Mucosa of descending colon (tissue), 3 donors: ENCODE data around the gene CRIP1. TPM values are rescaled to one million over a fixed set of nuclear protein-coding genes. Genes with fewer than 3 reads are reported as not detected.

Experiments
- ATAC-seq: fragments of 200-7000 bp; cut with Tn5 transposase; one replicate; pipeline ENCODE4 v1.9.1; 2020; ENCODE audit warnings: mild to moderate bottlenecking, moderate library complexity
- DNase-seq, 3 donors: peaks; one replicate each; pipeline ENCODE4 v3.0.0-alpha.2; 2020
- H3K36me3 ChIP-seq: fragments of 200-600 bp; one replicate; pipeline ENCODE4 v1.8.0; 2021; ENCODE audit warnings: low read depth, mild to moderate bottlenecking
- H3K4me1 ChIP-seq: fragments of 200-600 bp; one replicate; pipeline ENCODE4 v1.8.0; 2021; ENCODE audit warnings: low read depth, mild to moderate bottlenecking
- H3K4me3 ChIP-seq: fragments of 200-600 bp; one replicate; pipeline ENCODE4 v1.8.0; 2021; ENCODE audit warnings: mild to moderate bottlenecking
- H3K9me3 ChIP-seq: fragments of 200-600 bp; one replicate; pipeline ENCODE4 v1.8.0; 2021; ENCODE audit warnings: mild to moderate bottlenecking
- intact Hi-C, 2 donors: fragments of 100-400 bp; cut with DNase I in 1 of 2; cut with micrococcal nuclease in 1 of 2; formaldehyde crosslinking; loops; one replicate each; pipeline versions ENCODE4 v1.11.0 to v1.11.1; 2022; cut with DNase I, micrococcal nuclease
- total RNA-seq, 3 donors: library from RNA; stranded (reverse); fragmentation: NEBNext Ultra II Directional in 2 of 3; extraction: Animal tissue kit (Norgen Biotek cat#: 25700) in 2 of 3; gene quantifications; one replicate each; pipeline versions ENCODE4 v1.2.1 to v1.2.4, GENCODE V29; 2021 to 2023
- TF ChIP-seq, protein P1 (sequence below): fragments of 200-600 bp; IDR thresholded peaks from one replicate; pipeline ENCODE4 v1.8.0; 2022; ENCODE audit warnings: antibody characterized with exemption, mild to moderate bottlenecking
- donor health status: DM: no; HTN: no; CAD: no; lungs with moderate emphysema.
- donor health status: DM: no; HTN: no; CAD: no.
- donor health status: DM: no; HTN: yes; CAD: no.

The CRIP1 gene
- total RNA-seq, 3 donors from 2014 or later: 41.3 to 144 (median 142) TPM

DNA sequence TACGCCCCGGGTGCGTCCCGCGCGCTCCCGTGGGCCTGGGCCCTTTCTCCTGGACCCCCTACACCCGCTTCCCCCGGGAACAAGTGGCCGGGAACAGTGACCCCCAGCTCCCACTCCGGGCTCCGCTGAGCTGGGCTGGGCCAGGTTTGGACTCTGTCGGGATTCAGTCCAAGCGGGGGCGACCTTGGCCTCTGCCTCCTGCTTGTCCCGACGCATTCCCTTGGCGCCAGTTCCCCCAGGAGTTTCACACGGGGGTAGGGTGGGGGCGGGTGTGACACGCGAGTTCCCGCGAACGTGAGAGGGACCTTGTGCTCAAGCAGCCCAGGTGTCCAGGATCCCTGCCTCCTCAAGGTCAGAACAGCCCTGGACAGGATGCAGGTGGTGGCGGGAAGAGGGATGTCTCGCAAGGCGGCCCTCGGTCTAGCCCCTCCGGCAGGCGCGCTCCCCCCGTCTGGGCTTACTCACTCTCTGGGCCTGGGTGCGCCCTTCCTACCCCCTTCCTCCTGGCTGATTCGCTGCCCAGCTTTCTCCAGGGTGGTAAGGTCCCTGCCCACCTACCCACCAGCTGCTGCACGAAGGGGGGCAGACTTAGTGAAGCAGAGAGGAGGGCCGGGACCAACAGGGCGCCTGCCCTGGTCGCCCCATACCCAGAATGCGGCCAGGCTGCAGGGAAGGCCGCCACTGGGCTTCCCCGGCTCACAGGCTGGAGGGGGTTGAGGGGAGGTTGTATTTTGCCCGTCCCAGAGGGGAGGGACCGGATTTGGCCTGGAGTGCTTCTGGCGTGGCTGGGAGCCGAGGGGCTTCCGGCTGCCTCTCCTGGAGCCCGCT is 11.2 kb upstream of the CRIP1 start:
- ATAC-seq: no peak
- H3K4me1 ChIP-seq: peaks cover 33% of the 10 kb centered on the region
- TF ChIP-seq, protein P1, sequence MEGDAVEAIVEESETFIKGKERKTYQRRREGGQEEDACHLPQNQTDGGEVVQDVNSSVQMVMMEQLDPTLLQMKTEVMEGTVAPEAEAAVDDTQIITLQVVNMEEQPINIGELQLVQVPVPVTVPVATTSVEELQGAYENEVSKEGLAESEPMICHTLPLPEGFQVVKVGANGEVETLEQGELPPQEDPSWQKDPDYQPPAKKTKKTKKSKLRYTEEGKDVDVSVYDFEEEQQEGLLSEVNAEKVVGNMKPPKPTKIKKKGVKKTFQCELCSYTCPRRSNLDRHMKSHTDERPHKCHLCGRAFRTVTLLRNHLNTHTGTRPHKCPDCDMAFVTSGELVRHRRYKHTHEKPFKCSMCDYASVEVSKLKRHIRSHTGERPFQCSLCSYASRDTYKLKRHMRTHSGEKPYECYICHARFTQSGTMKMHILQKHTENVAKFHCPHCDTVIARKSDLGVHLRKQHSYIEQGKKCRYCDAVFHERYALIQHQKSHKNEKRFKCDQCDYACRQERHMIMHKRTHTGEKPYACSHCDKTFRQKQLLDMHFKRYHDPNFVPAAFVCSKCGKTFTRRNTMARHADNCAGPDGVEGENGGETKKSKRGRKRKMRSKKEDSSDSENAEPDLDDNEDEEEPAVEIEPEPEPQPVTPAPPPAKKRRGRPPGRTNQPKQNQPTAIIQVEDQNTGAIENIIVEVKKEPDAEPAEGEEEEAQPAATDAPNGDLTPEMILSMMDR: no peak
- no peak for DNase-seq
- no peaks in the 10 kb centered on the region for H3K36me3 ChIP-seq
- no peaks in the 10 kb centered on the region for H3K9me3 ChIP-seq
- intact Hi-C loops: no loop called here
- H3K4me3 ChIP-seq: no peak overlapping the region

- TF ChIP-seq, protein P1: no peak
- DNase-seq: peak in 2 of 3 donors; percentile 24 to 48
- intact Hi-C loops: no loop called here
- Histone ChIP-seq H3K9me3 (no peaks in the 10 kb centered on the region), H3K36me3 (no peaks in the 10 kb centered on the region), H3K4me3 (no peak overlapping the region), H3K4me1 (peaks cover 41% of the 10 kb centered on the region)
- ATAC-seq: no peak
Measured at GRCh38 chr14:105476097-105476830, 10.4 kb upstream of the CRIP1 start.

- TF ChIP-seq, protein P1: no peak
- H3K4me1 ChIP-seq: peaks cover 49% of the 10 kb centered on the region
- no peak overlapping the region for H3K4me3 ChIP-seq
- DNase-seq (no peak), ATAC-seq (no peak)
- intact Hi-C loops: no loop called here
- no peaks in the 10 kb centered on the region for H3K36me3 ChIP-seq
- no peaks in the 10 kb centered on the region for H3K9me3 ChIP-seq
Measured at GRCh38 chr14:105476831-105477659, 9.6 kb upstream of the CRIP1 start.

GRCh38 chr14:105477660-105478397 is 8.9 kb upstream of the CRIP1 start:
- no peak overlapping the region for H3K4me3 ChIP-seq
- ATAC-seq: no peak
- peaks cover 57% of the 10 kb centered on the region for H3K4me1 ChIP-seq
- intact Hi-C loops: no loop called here
- no peaks in the 10 kb centered on the region for H3K9me3 ChIP-seq
- no peaks in the 10 kb centered on the region for H3K36me3 ChIP-seq
- TF ChIP-seq, protein P1: no peak
- peak; percentile 25 to 79 (median 52) for DNase-seq
